SK-N-SH treated with all-trans-retinoic acid at 6 μM for 48 hours (cell line): ENCODE results near the gene TTC27.

Experiments used
- ATAC-seq: fragments of 200-7000 bp; cut with Tn5 transposase; 3 replicates; pipeline ENCODE4 v1.9.1; 2020; ENCODE audit warnings: mild to moderate bottlenecking, moderate library complexity
- ARNTL ChIP-seq: fragments of 450-650 bp; formaldehyde crosslinking; IDR thresholded peaks from 2 replicates; pipeline ENCODE4 v1.5.0; 2020; ENCODE audit warnings: low read depth, mild to moderate bottlenecking, moderate library complexity, borderline replicate concordance
- CSDC2 ChIP-seq: fragments of 250-450 bp; sonication (Bioruptor Pico); IDR thresholded peaks from 2 replicates; pipeline ENCODE4 v1.5.0; 2020; ENCODE audit warnings: mild to moderate bottlenecking, moderate library complexity
- CSRNP3 ChIP-seq: fragments of 250-450 bp; sonication (Bioruptor Pico); IDR thresholded peaks from 2 replicates; pipeline ENCODE4 v1.5.1; 2021; ENCODE audit warnings: mild to moderate bottlenecking, moderate library complexity
- GLIS3 ChIP-seq: fragments of 250-450 bp; sonication (Bioruptor Pico); IDR thresholded peaks from 2 replicates; pipeline ENCODE4 v1.5.0; 2020; ENCODE audit warnings: mild to moderate bottlenecking, moderate library complexity
- OSR1 ChIP-seq: fragments of 250-450 bp; sonication (Bioruptor Pico); IDR thresholded peaks from 2 replicates; pipeline ENCODE4 v1.8.0; 2022; ENCODE audit warnings: moderate library complexity, mild to moderate bottlenecking, inconsistent platforms
- PATZ1 ChIP-seq: fragments of 250-450 bp; sonication (Bioruptor Pico); IDR thresholded peaks from 2 replicates; pipeline ENCODE4 v1.8.0; 2020; ENCODE audit warnings: mild to moderate bottlenecking, moderate library complexity, borderline replicate concordance
- POU6F1 ChIP-seq: fragments of 250-450 bp; sonication (Bioruptor Pico); IDR thresholded peaks from 2 replicates; pipeline ENCODE4 v1.8.0; 2021; ENCODE audit warnings: low read depth, mild to moderate bottlenecking, moderate library complexity, borderline replicate concordance
- RARB ChIP-seq: fragments of 250-450 bp; sonication (Bioruptor Pico); IDR thresholded peaks from 2 replicates; pipeline ENCODE4 v1.8.0; 2021; ENCODE audit warnings: mild to moderate bottlenecking, moderate library complexity
- SNAI2 ChIP-seq: fragments of 250-450 bp; sonication (Bioruptor Pico); IDR thresholded peaks from 2 replicates; pipeline ENCODE4 v1.5.0; 2020; ENCODE audit warnings: mild to moderate bottlenecking, moderate library complexity
- TCF4 ChIP-seq: fragments of 250-450 bp; sonication (Bioruptor Pico); IDR thresholded peaks from 2 replicates; pipeline ENCODE4 v1.8.0; 2021; ENCODE audit warnings: mild to moderate bottlenecking, moderate library complexity, borderline replicate concordance
- TSHZ2 ChIP-seq: fragments of 250-450 bp; sonication (Bioruptor Pico); IDR thresholded peaks from 2 replicates; pipeline ENCODE4 v1.5.0; 2020; ENCODE audit warnings: mild to moderate bottlenecking, moderate library complexity
- ZC3H10 ChIP-seq: fragments of 250-450 bp; sonication (Bioruptor Pico); IDR thresholded peaks from 2 replicates; pipeline ENCODE4 v1.5.1; 2021; ENCODE audit warnings: mild to moderate bottlenecking, moderate library complexity
- ZFP30 ChIP-seq: fragments of 450-650 bp; formaldehyde crosslinking; IDR thresholded peaks from 2 replicates; pipeline ENCODE4 v1.5.0; 2022; ENCODE audit warnings: mild to moderate bottlenecking, moderate library complexity
- ZNF565 ChIP-seq: fragments of 450-650 bp; formaldehyde crosslinking; conservative IDR thresholded peaks from 2 replicates; pipeline ENCODE4 v1.5.0; 2020; ENCODE audit warnings: low read depth, mild to moderate bottlenecking, moderate library complexity
- ZNF70 ChIP-seq: fragments of 450-650 bp; formaldehyde crosslinking; IDR thresholded peaks from 2 replicates; pipeline ENCODE4 v1.5.0; 2020; ENCODE audit warnings: mild to moderate bottlenecking, moderate library complexity

The TTC27 gene

GRCh38 chr2:32743480-32744236 lies 115.8 kb downstream of the TTC27 start:
- no peak for ATAC-seq
- TF ChIP-seq GLIS3, result no peak
- TF ChIP-seq ARNTL (CRISPR knock-in tag), result no peak
- no peak for TF ChIP-seq ZC3H10 (CRISPR knock-in tag)
- no peak for TF ChIP-seq TSHZ2 (CRISPR knock-in tag)
- no peak for TF ChIP-seq CSDC2
- no peak for TF ChIP-seq OSR1 (CRISPR knock-in tag)
- no peak for TF ChIP-seq ZFP30 (CRISPR knock-in tag)
- TF ChIP-seq CSRNP3 (CRISPR knock-in tag), result no peak
- no peak for TF ChIP-seq POU6F1 (CRISPR knock-in tag)
- TF ChIP-seq RARB (CRISPR knock-in tag), result no peak
- no peak for TF ChIP-seq TCF4

GRCh38 chr2:32745191-32745590 lies 117.3 kb downstream of the TTC27 start:
- ATAC-seq, result no peak

More at GRCh38 chr2:32745191-32745590, 117.3 kb downstream of the TTC27 start:
- TF ChIP-seq CSRNP3 (CRISPR knock-in tag) (no peak), POU6F1 (CRISPR knock-in tag) (no peak), GLIS3 (no peak), SNAI2 (CRISPR knock-in tag) (no peak), ZNF565 (CRISPR knock-in tag) (no peak), ZFP30 (CRISPR knock-in tag) (no peak), ZC3H10 (CRISPR knock-in tag) (no peak), ZNF70 (CRISPR knock-in tag) (no peak), PATZ1 (CRISPR knock-in tag) (no peak)
